ENCODE results near the gene SNX11.

DNA sequence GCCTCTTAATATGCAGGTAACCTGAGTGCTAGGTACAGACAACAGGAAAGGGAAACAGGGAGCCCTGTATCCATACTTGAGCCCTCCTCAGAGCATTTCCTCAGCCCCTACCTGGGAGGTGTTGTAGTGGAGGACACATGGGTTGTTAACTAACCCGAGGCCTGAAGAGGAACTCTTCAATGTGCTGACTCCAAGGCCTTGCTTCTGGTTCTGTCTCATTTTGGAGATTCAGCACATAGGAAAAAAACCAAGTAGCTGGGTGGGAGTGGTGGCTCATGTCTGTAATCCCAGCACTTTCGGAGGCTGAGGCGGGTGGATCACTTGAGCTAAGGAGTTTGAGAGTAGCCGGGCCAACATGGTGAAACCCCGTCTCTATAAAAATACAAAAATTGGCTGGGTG, 24.8 kb downstream of the SNX11 start:
- no peak for TF ChIP-seq ZNF530 (tag by site-specific recombination; IDR thresholded peaks at IDR 0.05; ENCODE audit: low read depth)
- TF ChIP-seq, protein P1, sequence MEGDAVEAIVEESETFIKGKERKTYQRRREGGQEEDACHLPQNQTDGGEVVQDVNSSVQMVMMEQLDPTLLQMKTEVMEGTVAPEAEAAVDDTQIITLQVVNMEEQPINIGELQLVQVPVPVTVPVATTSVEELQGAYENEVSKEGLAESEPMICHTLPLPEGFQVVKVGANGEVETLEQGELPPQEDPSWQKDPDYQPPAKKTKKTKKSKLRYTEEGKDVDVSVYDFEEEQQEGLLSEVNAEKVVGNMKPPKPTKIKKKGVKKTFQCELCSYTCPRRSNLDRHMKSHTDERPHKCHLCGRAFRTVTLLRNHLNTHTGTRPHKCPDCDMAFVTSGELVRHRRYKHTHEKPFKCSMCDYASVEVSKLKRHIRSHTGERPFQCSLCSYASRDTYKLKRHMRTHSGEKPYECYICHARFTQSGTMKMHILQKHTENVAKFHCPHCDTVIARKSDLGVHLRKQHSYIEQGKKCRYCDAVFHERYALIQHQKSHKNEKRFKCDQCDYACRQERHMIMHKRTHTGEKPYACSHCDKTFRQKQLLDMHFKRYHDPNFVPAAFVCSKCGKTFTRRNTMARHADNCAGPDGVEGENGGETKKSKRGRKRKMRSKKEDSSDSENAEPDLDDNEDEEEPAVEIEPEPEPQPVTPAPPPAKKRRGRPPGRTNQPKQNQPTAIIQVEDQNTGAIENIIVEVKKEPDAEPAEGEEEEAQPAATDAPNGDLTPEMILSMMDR (tag by site-specific recombination; IDR thresholded peaks at IDR 0.05), result no peak
- TF ChIP-seq, protein P2, sequence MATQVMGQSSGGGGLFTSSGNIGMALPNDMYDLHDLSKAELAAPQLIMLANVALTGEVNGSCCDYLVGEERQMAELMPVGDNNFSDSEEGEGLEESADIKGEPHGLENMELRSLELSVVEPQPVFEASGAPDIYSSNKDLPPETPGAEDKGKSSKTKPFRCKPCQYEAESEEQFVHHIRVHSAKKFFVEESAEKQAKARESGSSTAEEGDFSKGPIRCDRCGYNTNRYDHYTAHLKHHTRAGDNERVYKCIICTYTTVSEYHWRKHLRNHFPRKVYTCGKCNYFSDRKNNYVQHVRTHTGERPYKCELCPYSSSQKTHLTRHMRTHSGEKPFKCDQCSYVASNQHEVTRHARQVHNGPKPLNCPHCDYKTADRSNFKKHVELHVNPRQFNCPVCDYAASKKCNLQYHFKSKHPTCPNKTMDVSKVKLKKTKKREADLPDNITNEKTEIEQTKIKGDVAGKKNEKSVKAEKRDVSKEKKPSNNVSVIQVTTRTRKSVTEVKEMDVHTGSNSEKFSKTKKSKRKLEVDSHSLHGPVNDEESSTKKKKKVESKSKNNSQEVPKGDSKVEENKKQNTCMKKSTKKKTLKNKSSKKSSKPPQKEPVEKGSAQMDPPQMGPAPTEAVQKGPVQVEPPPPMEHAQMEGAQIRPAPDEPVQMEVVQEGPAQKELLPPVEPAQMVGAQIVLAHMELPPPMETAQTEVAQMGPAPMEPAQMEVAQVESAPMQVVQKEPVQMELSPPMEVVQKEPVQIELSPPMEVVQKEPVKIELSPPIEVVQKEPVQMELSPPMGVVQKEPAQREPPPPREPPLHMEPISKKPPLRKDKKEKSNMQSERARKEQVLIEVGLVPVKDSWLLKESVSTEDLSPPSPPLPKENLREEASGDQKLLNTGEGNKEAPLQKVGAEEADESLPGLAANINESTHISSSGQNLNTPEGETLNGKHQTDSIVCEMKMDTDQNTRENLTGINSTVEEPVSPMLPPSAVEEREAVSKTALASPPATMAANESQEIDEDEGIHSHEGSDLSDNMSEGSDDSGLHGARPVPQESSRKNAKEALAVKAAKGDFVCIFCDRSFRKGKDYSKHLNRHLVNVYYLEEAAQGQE (tag by site-specific recombination; IDR thresholded peaks at IDR 0.05), result no peak
- TF ChIP-seq, protein P3, sequence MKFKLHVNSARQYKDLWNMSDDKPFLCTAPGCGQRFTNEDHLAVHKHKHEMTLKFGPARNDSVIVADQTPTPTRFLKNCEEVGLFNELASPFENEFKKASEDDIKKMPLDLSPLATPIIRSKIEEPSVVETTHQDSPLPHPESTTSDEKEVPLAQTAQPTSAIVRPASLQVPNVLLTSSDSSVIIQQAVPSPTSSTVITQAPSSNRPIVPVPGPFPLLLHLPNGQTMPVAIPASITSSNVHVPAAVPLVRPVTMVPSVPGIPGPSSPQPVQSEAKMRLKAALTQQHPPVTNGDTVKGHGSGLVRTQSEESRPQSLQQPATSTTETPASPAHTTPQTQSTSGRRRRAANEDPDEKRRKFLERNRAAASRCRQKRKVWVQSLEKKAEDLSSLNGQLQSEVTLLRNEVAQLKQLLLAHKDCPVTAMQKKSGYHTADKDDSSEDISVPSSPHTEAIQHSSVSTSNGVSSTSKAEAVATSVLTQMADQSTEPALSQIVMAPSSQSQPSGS (tag by site-specific recombination; IDR thresholded peaks at IDR 0.05; ENCODE audit: low read depth), result no peak
- TF ChIP-seq, protein P4, sequence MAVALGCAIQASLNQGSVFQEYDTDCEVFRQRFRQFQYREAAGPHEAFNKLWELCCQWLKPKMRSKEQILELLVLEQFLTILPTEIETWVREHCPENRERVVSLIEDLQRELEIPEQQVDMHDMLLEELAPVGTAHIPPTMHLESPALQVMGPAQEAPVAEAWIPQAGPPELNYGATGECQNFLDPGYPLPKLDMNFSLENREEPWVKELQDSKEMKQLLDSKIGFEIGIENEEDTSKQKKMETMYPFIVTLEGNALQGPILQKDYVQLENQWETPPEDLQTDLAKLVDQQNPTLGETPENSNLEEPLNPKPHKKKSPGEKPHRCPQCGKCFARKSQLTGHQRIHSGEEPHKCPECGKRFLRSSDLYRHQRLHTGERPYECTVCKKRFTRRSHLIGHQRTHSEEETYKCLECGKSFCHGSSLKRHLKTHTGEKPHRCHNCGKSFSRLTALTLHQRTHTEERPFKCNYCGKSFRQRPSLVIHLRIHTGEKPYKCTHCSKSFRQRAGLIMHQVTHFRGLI (tag by site-specific recombination; IDR thresholded peaks at IDR 0.05), result no peak
- TF ChIP-seq, protein P5, sequence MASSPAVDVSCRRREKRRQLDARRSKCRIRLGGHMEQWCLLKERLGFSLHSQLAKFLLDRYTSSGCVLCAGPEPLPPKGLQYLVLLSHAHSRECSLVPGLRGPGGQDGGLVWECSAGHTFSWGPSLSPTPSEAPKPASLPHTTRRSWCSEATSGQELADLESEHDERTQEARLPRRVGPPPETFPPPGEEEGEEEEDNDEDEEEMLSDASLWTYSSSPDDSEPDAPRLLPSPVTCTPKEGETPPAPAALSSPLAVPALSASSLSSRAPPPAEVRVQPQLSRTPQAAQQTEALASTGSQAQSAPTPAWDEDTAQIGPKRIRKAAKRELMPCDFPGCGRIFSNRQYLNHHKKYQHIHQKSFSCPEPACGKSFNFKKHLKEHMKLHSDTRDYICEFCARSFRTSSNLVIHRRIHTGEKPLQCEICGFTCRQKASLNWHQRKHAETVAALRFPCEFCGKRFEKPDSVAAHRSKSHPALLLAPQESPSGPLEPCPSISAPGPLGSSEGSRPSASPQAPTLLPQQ (tag by site-specific recombination; IDR thresholded peaks at IDR 0.05), result no peak
- no peak for TF ChIP-seq ZNF211 (tag by site-specific recombination; IDR thresholded peaks at IDR 0.05; ENCODE audit: low read depth)
- TF ChIP-seq REPIN1 (tag by site-specific recombination; IDR thresholded peaks at IDR 0.05; ENCODE audit: low read depth), result no peak
- TF ChIP-seq, protein P6, sequence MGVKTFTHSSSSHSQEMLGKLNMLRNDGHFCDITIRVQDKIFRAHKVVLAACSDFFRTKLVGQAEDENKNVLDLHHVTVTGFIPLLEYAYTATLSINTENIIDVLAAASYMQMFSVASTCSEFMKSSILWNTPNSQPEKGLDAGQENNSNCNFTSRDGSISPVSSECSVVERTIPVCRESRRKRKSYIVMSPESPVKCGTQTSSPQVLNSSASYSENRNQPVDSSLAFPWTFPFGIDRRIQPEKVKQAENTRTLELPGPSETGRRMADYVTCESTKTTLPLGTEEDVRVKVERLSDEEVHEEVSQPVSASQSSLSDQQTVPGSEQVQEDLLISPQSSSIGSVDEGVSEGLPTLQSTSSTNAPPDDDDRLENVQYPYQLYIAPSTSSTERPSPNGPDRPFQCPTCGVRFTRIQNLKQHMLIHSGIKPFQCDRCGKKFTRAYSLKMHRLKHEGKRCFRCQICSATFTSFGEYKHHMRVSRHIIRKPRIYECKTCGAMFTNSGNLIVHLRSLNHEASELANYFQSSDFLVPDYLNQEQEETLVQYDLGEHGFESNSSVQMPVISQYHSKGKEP (tag by site-specific recombination; IDR thresholded peaks at IDR 0.05), result no peak
- no peak for TF ChIP-seq ZNF112 (tag by site-specific recombination; IDR thresholded peaks at IDR 0.05)
